ENCODE data around the gene ACSBG1. TPM values are rescaled to one million over a fixed set of nuclear protein-coding genes. Genes with fewer than 3 reads are reported as not detected.

ACSBG1 gene
- total and polyA plus RNA-seq, 2 donors (not counting 1 experiment from before 2014, with no cell fraction given) = not detected

DNA sequence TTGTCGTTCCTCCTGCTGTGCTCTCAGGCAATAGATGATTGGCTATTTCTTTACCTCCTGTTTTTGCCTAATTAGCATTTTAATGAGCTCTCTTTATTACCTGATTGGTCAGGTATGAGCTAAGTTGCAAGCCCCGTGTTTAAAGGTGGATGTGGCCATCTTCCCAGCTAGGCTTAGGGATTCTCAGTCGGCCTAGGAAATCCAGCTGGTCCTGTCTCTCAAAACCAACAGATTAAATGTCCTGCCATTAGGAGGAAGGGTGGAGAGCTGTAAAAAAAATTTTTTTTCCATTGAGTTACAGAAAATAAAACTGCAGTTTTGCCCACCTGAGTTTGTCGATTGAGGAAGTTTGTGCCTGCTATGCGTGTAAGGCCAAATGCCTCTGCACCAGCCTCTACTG is 5.4 kb upstream of the ACSBG1 start:
- no peak for TF ChIP-seq EZH2 (IDR thresholded peaks at IDR 0.05; ENCODE audit: low read length, missing control alignments)
- TF ChIP-seq, protein P1, sequence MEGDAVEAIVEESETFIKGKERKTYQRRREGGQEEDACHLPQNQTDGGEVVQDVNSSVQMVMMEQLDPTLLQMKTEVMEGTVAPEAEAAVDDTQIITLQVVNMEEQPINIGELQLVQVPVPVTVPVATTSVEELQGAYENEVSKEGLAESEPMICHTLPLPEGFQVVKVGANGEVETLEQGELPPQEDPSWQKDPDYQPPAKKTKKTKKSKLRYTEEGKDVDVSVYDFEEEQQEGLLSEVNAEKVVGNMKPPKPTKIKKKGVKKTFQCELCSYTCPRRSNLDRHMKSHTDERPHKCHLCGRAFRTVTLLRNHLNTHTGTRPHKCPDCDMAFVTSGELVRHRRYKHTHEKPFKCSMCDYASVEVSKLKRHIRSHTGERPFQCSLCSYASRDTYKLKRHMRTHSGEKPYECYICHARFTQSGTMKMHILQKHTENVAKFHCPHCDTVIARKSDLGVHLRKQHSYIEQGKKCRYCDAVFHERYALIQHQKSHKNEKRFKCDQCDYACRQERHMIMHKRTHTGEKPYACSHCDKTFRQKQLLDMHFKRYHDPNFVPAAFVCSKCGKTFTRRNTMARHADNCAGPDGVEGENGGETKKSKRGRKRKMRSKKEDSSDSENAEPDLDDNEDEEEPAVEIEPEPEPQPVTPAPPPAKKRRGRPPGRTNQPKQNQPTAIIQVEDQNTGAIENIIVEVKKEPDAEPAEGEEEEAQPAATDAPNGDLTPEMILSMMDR (conservative IDR thresholded peaks at IDR 0.05 in 1 of 2, IDR thresholded peaks at IDR 0.05 in 1 of 2; ENCODE audit: low read depth in 1 of 2, low read length in 2 of 2) = no peak
- no peak for DNase-seq (ENCODE audit: low read depth in 2 of 2)
- H3K36me3 ChIP-seq (ENCODE audit: control insufficient read depth, insufficient read depth, low read length) = no peaks in the 10 kb centered on the region
- H3K9me3 ChIP-seq (ENCODE audit: control insufficient read depth, insufficient read depth, low read depth, low read length) = no peaks in the 10 kb centered on the region
- no peak overlapping the region for H2AFZ ChIP-seq (ENCODE audit: low read length)
- H4K20me1 ChIP-seq (ENCODE audit: control insufficient read depth, extremely low read depth, insufficient read depth, low read length) = no peaks in the 10 kb centered on the region
- H3K27me3 ChIP-seq (ENCODE audit: control insufficient read depth, insufficient read depth, low read length) = peaks cover 3% of the 10 kb centered on the region
- H3K79me2 ChIP-seq (ENCODE audit: control insufficient read depth, insufficient read depth, low read length) = no peaks in the 10 kb centered on the region
- no peak overlapping the region for H3K9ac ChIP-seq (ENCODE audit: insufficient read depth, low read length)
- H3K4me2 ChIP-seq (ENCODE audit: extremely low read depth, insufficient read depth, low read length) = no peak overlapping the region
- no peak overlapping the region for H3K4me3 ChIP-seq (replicated peaks in 1 of 4; ENCODE audit: control extremely low read depth in 1 of 4, insufficient read depth in 1 of 4, low read depth in 3 of 4, low read length in 4 of 4)
- H3K27ac ChIP-seq (ENCODE audit: insufficient read depth, low read length) = no peak overlapping the region
- no peaks in the 10 kb centered on the region for H3K4me1 ChIP-seq (ENCODE audit: control insufficient read depth, extremely low read depth, insufficient read depth, low read length)

DNA sequence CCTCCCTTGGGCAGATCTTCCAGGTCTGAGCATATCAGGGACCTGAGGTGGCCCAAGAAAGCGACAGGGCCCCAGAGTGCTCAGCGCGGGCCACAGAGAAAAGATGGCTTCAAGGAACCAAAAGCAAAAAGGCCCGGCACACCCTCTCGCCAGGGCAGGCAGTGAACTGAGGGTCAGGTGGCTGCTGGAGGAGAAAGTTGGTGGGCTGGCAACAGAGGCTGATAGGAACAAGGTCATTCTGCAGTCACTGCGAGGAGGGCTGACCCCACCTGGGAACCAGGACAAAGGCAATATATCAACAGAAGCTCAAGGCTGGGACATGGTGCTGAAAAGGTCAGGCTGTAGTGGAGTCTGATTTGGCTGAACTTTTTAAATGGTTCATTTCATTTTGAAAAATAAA is 2.8 kb upstream of the ACSBG1 start:
- Histone ChIP-seq H3K79me2 (ENCODE audit: control insufficient read depth, insufficient read depth, low read length) (no peaks in the 10 kb centered on the region), H3K4me2 (ENCODE audit: extremely low read depth, insufficient read depth, low read length) (no peak overlapping the region), H4K20me1 (ENCODE audit: control insufficient read depth, extremely low read depth, insufficient read depth, low read length) (no peaks in the 10 kb centered on the region), H3K27ac (ENCODE audit: insufficient read depth, low read length) (no peak overlapping the region), H3K9ac (ENCODE audit: insufficient read depth, low read length) (no peak overlapping the region), H3K4me3 (replicated peaks in 1 of 4; ENCODE audit: control extremely low read depth in 1 of 4, insufficient read depth in 1 of 4, low read depth in 3 of 4, low read length in 4 of 4) (no peak overlapping the region), H3K9me3 (ENCODE audit: control insufficient read depth, insufficient read depth, low read depth, low read length) (no peaks in the 10 kb centered on the region), H3K4me1 (ENCODE audit: control insufficient read depth, extremely low read depth, insufficient read depth, low read length) (no peaks in the 10 kb centered on the region), H3K27me3 (ENCODE audit: control insufficient read depth, insufficient read depth, low read length) (peaks cover 3% of the 10 kb centered on the region), H3K36me3 (ENCODE audit: control insufficient read depth, insufficient read depth, low read length) (no peaks in the 10 kb centered on the region), H2AFZ (ENCODE audit: low read length) (no peak overlapping the region)
- TF ChIP-seq, protein P1 (conservative IDR thresholded peaks at IDR 0.05 in 1 of 2, IDR thresholded peaks at IDR 0.05 in 1 of 2; ENCODE audit: low read depth in 1 of 2, low read length in 2 of 2) = no peak
- TF ChIP-seq EZH2 (IDR thresholded peaks at IDR 0.05; ENCODE audit: low read length, missing control alignments) = no peak
- DNase-seq (ENCODE audit: low read depth in 2 of 2) = no peak

DNA sequence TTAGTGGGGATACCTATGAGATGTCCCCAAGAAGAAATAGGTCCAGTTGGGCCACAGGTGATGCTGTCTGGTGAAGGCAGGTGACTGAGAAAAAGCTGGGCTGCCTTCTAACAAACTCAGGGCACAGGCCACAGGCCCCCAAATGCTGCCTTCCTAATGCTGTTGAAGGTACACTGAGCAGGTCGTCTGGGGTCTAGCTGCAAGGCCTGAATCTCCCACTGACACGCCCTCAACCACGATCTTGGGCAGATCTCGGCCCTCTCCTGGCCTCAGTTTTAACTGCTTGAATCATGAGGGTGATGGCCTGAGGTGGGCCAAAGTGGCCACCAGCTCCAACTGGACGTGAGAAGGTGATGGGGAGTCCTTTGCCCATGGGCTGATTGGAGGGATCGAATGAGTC is 2.1 kb upstream of the ACSBG1 start:
- Histone ChIP-seq H4K20me1 (ENCODE audit: control insufficient read depth, extremely low read depth, insufficient read depth, low read length) (no peaks in the 10 kb centered on the region), H3K4me2 (ENCODE audit: extremely low read depth, insufficient read depth, low read length) (no peak overlapping the region), H3K79me2 (ENCODE audit: control insufficient read depth, insufficient read depth, low read length) (no peaks in the 10 kb centered on the region), H3K4me1 (ENCODE audit: control insufficient read depth, extremely low read depth, insufficient read depth, low read length) (no peaks in the 10 kb centered on the region), H3K4me3 (replicated peaks in 1 of 4; ENCODE audit: control extremely low read depth in 1 of 4, insufficient read depth in 1 of 4, low read depth in 3 of 4, low read length in 4 of 4) (no peak overlapping the region), H3K36me3 (ENCODE audit: control insufficient read depth, insufficient read depth, low read length) (no peaks in the 10 kb centered on the region), H3K27me3 (ENCODE audit: control insufficient read depth, insufficient read depth, low read length) (peaks cover 3% of the 10 kb centered on the region), H3K27ac (ENCODE audit: insufficient read depth, low read length) (no peak overlapping the region), H3K9me3 (ENCODE audit: control insufficient read depth, insufficient read depth, low read depth, low read length) (no peaks in the 10 kb centered on the region), H2AFZ (ENCODE audit: low read length) (no peak overlapping the region), H3K9ac (ENCODE audit: insufficient read depth, low read length) (no peak overlapping the region)
- TF ChIP-seq, protein P1 (conservative IDR thresholded peaks at IDR 0.05 in 1 of 2, IDR thresholded peaks at IDR 0.05 in 1 of 2; ENCODE audit: low read depth in 1 of 2, low read length in 2 of 2) = no peak
- TF ChIP-seq EZH2 (IDR thresholded peaks at IDR 0.05; ENCODE audit: low read length, missing control alignments) = no peak
- DNase-seq (ENCODE audit: low read depth in 2 of 2) = no peak

All from fibroblast of lung (primary cell).